Measurements from ENCODE around the gene DUOX2. TPM values are rescaled to one million over a fixed set of nuclear protein-coding genes. Genes with fewer than 3 reads are reported as not detected.

DUOX2 gene
- total RNA-seq, 2 experiments from 2014 or later = 0.02 to 0.19 TPM

GRCh38 chr15:45116006-45116481 is 2.1 kb upstream of the DUOX2 start:
- Mint-ChIP-seq H3K4me3 (no peak overlapping the region), H3K4me1 (ENCODE audit: low read depth) (peaks cover 38% of the 10 kb centered on the region), H3K9me3 (no peaks in the 10 kb centered on the region), H3K27ac (no peak overlapping the region), H3K36me3 (no peaks in the 10 kb centered on the region), H3K27me3 (peaks cover 66% of the 10 kb centered on the region)
- ChIA-PET POLR2A (no interaction called here), CTCF (interaction anchor here (0.6 to 1.8 kb wide), 6 partner anchors 11 to 284 kb away, joined by 3 to 8 read pairs (median 3); no protein-coding TSS in a partner anchor)
- DNase-seq = no peak
- intact Hi-C loops (cut with micrococcal nuclease) = no loop called here

DNA sequence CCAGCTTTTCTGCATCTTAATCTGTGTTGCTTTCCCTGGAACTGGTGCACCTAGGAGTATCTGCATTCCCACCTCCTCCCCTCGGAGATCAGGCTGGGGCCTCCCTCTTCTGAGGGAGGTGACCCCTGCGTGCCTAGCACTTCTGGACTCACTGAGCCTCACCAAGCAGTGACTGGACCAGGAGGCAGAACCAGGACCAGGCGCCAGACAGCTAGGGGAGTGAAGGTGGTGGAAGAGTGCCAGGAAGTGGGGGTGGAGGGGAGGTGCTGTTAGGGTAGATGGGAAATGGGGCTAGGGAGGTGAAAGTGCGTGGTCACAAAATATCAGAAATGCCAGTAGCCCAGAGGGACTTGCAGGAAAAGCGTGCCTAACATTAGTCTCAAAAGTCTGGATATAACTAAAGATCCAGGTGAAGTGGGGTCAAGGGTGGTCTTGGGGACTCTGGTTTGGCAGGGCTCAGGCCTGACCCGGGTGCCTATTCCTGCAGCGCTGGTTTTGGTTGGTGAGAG is 1.4 kb upstream of the DUOX2 start:
- ChIA-PET CTCF (interaction anchor here (0.8 to 1.8 kb wide), 2 partner anchors 12 to 20 kb away, joined by 3 to 8 read pairs; no protein-coding TSS in a partner anchor), POLR2A (no interaction called here)
- peaks cover 38% of the 10 kb centered on the region for H3K4me1 Mint-ChIP-seq (ENCODE audit: low read depth)
- intact Hi-C loops (cut with micrococcal nuclease) = no loop called here
- no peak overlapping the region for H3K4me3 Mint-ChIP-seq
- H3K27me3 Mint-ChIP-seq = peaks cover 65% of the 10 kb centered on the region
- no peaks in the 10 kb centered on the region for H3K9me3 Mint-ChIP-seq
- no peak overlapping the region for H3K27ac Mint-ChIP-seq
- DNase-seq = no peak
- H3K36me3 Mint-ChIP-seq = no peaks in the 10 kb centered on the region

GRCh38 chr15:45114751-45115085 is 746 bp upstream of the DUOX2 start:
- no peaks in the 10 kb centered on the region for H3K36me3 Mint-ChIP-seq
- peaks cover 69% of the 10 kb centered on the region for H3K27me3 Mint-ChIP-seq
- H3K9me3 Mint-ChIP-seq = no peaks in the 10 kb centered on the region
- ChIA-PET CTCF (interaction anchor here (0.8 to 1.0 kb wide), 2 partner anchors 10 to 21 kb away, joined by 3 read pairs; no protein-coding TSS in a partner anchor), POLR2A (no interaction called here)
- no peak for DNase-seq
- H3K4me3 Mint-ChIP-seq = no peak overlapping the region
- H3K27ac Mint-ChIP-seq = no peak overlapping the region
- H3K4me1 Mint-ChIP-seq (ENCODE audit: low read depth) = peaks cover 38% of the 10 kb centered on the region
- intact Hi-C loops (cut with micrococcal nuclease) = no loop called here

DNA sequence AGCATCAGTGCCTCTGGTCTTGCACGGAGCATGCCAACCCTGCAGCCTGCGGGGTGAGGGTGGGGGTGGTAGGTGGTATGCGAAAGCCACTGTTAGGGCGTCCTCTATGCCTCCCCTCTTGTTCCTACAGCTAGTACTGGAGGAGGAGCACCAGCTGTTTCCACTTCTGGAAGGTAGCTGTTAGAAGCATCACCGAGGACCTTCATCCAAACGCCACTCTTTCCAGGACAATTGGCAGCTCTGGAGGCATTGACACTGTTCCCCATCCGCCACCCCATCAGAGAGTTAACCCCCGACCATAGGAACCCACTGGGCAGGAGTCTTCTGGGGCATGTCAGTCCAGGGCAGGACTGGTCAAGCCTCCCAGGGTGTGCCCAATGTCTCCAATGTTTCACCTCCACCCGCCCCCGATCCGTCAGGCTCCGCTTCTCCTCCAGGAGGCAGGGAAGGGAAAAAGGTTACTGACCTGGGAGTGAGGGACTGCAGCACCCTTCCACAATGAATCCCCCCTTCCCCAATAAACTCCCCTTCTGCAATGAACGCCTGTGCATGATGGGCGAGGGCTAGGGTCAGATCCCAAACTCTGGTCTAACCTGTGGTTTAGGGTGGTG is 487 bp downstream of the DUOX2 start:
- H3K4me1 Mint-ChIP-seq (ENCODE audit: low read depth) = peaks cover 38% of the 10 kb centered on the region
- peaks cover 70% of the 10 kb centered on the region for H3K27me3 Mint-ChIP-seq
- intact Hi-C loops (cut with micrococcal nuclease) = no loop called here
- no peaks in the 10 kb centered on the region for H3K36me3 Mint-ChIP-seq
- H3K4me3 Mint-ChIP-seq = no peak overlapping the region
- no peak overlapping the region for H3K27ac Mint-ChIP-seq
- CTCF ChIA-PET = interaction anchor here (1.1 kb wide), 1 partner anchor 13 kb away, joined by 3 read pairs; no protein-coding TSS in a partner anchor
- POLR2A ChIA-PET = interaction anchor here (0.5 kb wide), 1 partner anchor 24 kb away, joined by 4 read pairs; no protein-coding TSS in a partner anchor
- DNase-seq = no peak
- no peaks in the 10 kb centered on the region for H3K9me3 Mint-ChIP-seq

GRCh38 chr15:45112591-45113379 is 1.2 kb downstream of the DUOX2 start:
- peaks cover 66% of the 10 kb centered on the region for H3K27me3 Mint-ChIP-seq
- no peak for DNase-seq
- no peak overlapping the region for H3K27ac Mint-ChIP-seq
- ChIA-PET POLR2A (no interaction called here), CTCF (interaction anchor here (1.1 to 1.5 kb wide), 2 partner anchors 9 to 13 kb away, joined by 3 to 4 read pairs; no protein-coding TSS in a partner anchor)
- peak overlapping the region; percentile 27 for H3K4me3 Mint-ChIP-seq
- H3K36me3 Mint-ChIP-seq = no peaks in the 10 kb centered on the region
- H3K4me1 Mint-ChIP-seq (ENCODE audit: low read depth) = peaks cover 36% of the 10 kb centered on the region
- H3K9me3 Mint-ChIP-seq = no peaks in the 10 kb centered on the region
- intact Hi-C loops (cut with micrococcal nuclease) = no loop called here

DNA sequence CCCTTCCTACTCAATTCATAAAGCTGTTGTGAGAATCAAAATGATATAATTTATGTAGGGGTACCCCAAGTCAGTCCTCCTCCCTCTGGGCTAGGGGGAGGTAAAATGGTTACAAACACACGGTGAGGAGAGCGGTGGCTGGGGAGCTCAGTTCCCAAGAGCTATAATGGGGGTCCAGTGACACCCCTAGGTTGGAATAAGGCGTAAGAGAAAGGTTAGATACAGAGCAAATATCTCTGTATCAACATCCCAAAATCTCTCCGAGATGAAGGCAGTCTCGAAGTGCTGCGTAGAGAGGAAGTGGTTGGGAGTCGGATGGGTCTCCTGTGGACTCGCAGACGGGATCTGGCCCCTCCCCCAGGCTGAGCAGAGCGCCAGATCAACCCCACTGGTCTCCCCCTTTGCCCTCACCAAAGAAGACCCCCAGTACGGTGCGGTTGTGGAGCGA is 1.8 kb downstream of the DUOX2 start:
- Mint-ChIP-seq H3K4me3 (peak overlapping the region; percentile 27), H3K9me3 (no peaks in the 10 kb centered on the region), H3K4me1 (ENCODE audit: low read depth) (peaks cover 30% of the 10 kb centered on the region), H3K27me3 (peaks cover 61% of the 10 kb centered on the region), H3K27ac (no peak overlapping the region), H3K36me3 (no peaks in the 10 kb centered on the region)
- POLR2A ChIA-PET = no interaction called here
- CTCF ChIA-PET = interaction anchor here (1.1 to 1.5 kb wide), 2 partner anchors 9 to 14 kb away, joined by 3 to 4 read pairs; no protein-coding TSS in a partner anchor
- no peak for DNase-seq
- intact Hi-C loops (cut with micrococcal nuclease) = no loop called here

- intact Hi-C loops (cut with micrococcal nuclease) = no loop called here
- ChIA-PET CTCF (interaction anchor here (1.5 kb wide), 1 partner anchor 10 kb away, joined by 4 read pairs; no protein-coding TSS in a partner anchor), POLR2A (no interaction called here)
- no peak overlapping the region for H3K4me3 Mint-ChIP-seq
- H3K27ac Mint-ChIP-seq = no peak overlapping the region
- no peaks in the 10 kb centered on the region for H3K36me3 Mint-ChIP-seq
- peaks cover 26% of the 10 kb centered on the region for H3K4me1 Mint-ChIP-seq (ENCODE audit: low read depth)
- DNase-seq = no peak
- no peaks in the 10 kb centered on the region for H3K9me3 Mint-ChIP-seq
- H3K27me3 Mint-ChIP-seq = peaks cover 59% of the 10 kb centered on the region
Measured at GRCh38 chr15:45111390-45112142, 2.4 kb downstream of the DUOX2 start.

GRCh38 chr15:45110256-45110820 is 3.6 kb downstream of the DUOX2 start:
- ChIA-PET CTCF (interaction anchor here (0.6 to 2.0 kb wide), 2 partner anchors 8 to 11 kb away, joined by 3 to 10 read pairs; no protein-coding TSS in a partner anchor), POLR2A (no interaction called here)
- Mint-ChIP-seq H3K27me3 (peaks cover 55% of the 10 kb centered on the region), H3K27ac (no peak overlapping the region), H3K4me1 (ENCODE audit: low read depth) (peaks cover 21% of the 10 kb centered on the region), H3K9me3 (no peaks in the 10 kb centered on the region), H3K4me3 (no peak overlapping the region), H3K36me3 (no peaks in the 10 kb centered on the region)
- intact Hi-C loops (cut with micrococcal nuclease) = no loop called here
- DNase-seq = no peak

- H3K27me3 Mint-ChIP-seq = peaks cover 32% of the 10 kb centered on the region
- CTCF ChIA-PET = interaction anchor here (0.9 kb wide), 1 partner anchor 10 kb away, joined by 3 read pairs; no protein-coding TSS in a partner anchor
- H3K27ac Mint-ChIP-seq = no peak overlapping the region
- DNase-seq = no peak
- H3K4me3 Mint-ChIP-seq = no peak overlapping the region
- H3K9me3 Mint-ChIP-seq = no peaks in the 10 kb centered on the region
- H3K4me1 Mint-ChIP-seq (ENCODE audit: low read depth) = peaks cover 13% of the 10 kb centered on the region
- POLR2A ChIA-PET = no interaction called here
- H3K36me3 Mint-ChIP-seq = no peaks in the 10 kb centered on the region
- intact Hi-C loops (cut with micrococcal nuclease) = no loop called here
Measured at GRCh38 chr15:45107941-45108630, 5.9 kb downstream of the DUOX2 start.

- no peak overlapping the region for H3K27ac Mint-ChIP-seq
- ChIA-PET POLR2A (no interaction called here), CTCF (interaction anchor here (1.0 to 2.3 kb wide), 2 partner anchors 12 to 58 kb away, joined by 3 to 9 read pairs; no protein-coding TSS in a partner anchor)
- H3K27me3 Mint-ChIP-seq = peaks cover 19% of the 10 kb centered on the region
- DNase-seq = no peak
- no peaks in the 10 kb centered on the region for H3K9me3 Mint-ChIP-seq
- no peaks in the 10 kb centered on the region for H3K4me1 Mint-ChIP-seq (ENCODE audit: low read depth)
- H3K36me3 Mint-ChIP-seq = no peaks in the 10 kb centered on the region
- H3K4me3 Mint-ChIP-seq = no peak overlapping the region
- intact Hi-C loops (cut with micrococcal nuclease) = no loop called here
Measured at GRCh38 chr15:45106002-45106790, 7.8 kb downstream of the DUOX2 start.

All from activated CD4-positive, alpha-beta memory T cell treated with anti-CD3 and anti-CD28 coated beads for 36 hours (primary cell).